HepG2 (cell line): ENCODE measurements around the gene CC2D1A.

ENCODE experiments used
- POLR2AphosphoS5 ChIP-seq: IDR thresholded peaks from 2 replicates; pipeline ENCODE4 v1.6.1; 2012; ENCODE audit warnings: low read depth, low read length
- TF ChIP-seq, protein P1 (sequence below): sonication (generic); formaldehyde crosslinking; IDR thresholded peaks from 2 replicates; pipeline ENCODE4 v1.4.0; 2020; ENCODE audit warnings: missing genetic modification reagents

GRCh38 chr19:13920524-13920923 lies 14.5 kb downstream of the CC2D1A start:
- TF ChIP-seq, protein P1, sequence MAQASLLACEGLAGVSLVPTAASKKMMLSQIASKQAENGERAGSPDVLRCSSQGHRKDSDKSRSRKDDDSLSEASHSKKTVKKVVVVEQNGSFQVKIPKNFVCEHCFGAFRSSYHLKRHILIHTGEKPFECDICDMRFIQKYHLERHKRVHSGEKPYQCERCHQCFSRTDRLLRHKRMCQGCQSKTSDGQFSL (CRISPR knock-in tag), result no peak
- no peak for TF ChIP-seq POLR2AphosphoS5
